ENCODE measurements around the gene SCGB1A1. TPM values are rescaled to one million over a fixed set of nuclear protein-coding genes. Genes with fewer than 3 reads are reported as not detected.

SCGB1A1 gene
- total RNA-seq, 1 donor from 2014 or later: not detected

DNA sequence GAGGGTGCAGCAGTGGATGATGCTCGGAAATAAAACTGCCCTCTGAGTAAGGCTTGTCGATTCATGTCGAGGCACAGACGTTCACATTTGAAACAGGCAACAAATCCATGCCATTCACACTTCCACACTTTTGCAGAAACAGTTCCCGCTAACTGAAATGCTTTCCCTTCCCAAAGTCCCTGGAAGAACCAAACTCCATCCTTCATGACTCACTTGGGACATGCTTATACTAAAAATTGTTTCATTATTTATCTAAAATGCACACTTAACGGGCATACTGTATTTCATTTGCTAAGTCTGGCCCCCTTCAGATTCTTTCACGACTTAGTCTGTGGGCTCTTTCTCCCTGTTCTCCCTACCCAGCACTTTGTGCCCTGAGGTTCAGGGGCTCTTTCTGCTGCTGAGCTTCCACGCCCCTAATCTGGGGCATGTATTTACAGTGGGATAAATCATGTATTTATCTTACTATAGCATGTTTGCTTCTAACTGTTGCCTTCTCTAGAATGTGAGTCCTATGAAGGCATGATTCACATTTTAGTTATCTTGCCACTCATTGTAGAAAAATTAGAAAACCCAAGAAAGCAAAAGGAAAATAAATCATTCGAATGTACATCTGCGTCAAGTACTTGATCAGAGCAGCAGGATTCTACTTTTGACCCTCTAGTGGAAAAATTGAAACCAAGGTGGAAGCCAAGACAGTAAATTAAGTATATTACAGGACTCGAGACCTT, 12.5 kb downstream of the SCGB1A1 start:
- Mint-ChIP-seq H3K9me3 (no peaks in the 10 kb centered on the region), H3K27me3 (ENCODE audit: low read depth) (no peaks in the 10 kb centered on the region), H3K27ac (ENCODE audit: unreplicated experiment) (no peak overlapping the region), H3K36me3 (ENCODE audit: low read depth) (no peaks in the 10 kb centered on the region), H3K4me1 (peaks cover 17% of the 10 kb centered on the region), H3K4me3 (no peak overlapping the region)
- no peak for TF ChIP-seq CTCF (conservative IDR thresholded peaks at IDR 0.05)
- no peak for DNase-seq (ENCODE audit: low read depth, low spot score)

DNA sequence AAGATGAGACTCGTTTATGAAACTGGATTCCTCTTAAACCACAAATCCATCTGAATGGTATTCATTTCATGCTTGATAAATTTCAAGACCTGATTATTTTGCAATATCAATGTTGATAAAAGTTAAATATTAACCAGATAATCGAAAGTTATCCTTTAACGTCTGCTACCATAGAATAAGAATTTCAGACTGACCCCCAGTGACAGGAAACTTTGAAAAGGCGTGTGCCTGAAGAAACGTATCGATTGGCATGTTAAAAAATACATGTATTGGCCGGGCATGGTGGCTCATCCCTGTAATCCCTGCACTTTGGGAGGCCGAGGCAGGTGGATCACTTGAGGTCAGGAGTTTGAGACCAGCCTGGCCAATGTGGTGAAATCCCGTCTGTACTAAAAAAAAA, 13.9 kb downstream of the SCGB1A1 start:
- no peaks in the 10 kb centered on the region for H3K36me3 Mint-ChIP-seq (ENCODE audit: low read depth)
- no peak overlapping the region for H3K27ac Mint-ChIP-seq (ENCODE audit: unreplicated experiment)
- H3K4me3 Mint-ChIP-seq: no peak overlapping the region
- no peaks in the 10 kb centered on the region for H3K27me3 Mint-ChIP-seq (ENCODE audit: low read depth)
- peaks cover 17% of the 10 kb centered on the region for H3K4me1 Mint-ChIP-seq
- H3K9me3 Mint-ChIP-seq: no peaks in the 10 kb centered on the region
- TF ChIP-seq CTCF (conservative IDR thresholded peaks at IDR 0.05): no peak
- no peak for DNase-seq (ENCODE audit: low read depth, low spot score)

DNA sequence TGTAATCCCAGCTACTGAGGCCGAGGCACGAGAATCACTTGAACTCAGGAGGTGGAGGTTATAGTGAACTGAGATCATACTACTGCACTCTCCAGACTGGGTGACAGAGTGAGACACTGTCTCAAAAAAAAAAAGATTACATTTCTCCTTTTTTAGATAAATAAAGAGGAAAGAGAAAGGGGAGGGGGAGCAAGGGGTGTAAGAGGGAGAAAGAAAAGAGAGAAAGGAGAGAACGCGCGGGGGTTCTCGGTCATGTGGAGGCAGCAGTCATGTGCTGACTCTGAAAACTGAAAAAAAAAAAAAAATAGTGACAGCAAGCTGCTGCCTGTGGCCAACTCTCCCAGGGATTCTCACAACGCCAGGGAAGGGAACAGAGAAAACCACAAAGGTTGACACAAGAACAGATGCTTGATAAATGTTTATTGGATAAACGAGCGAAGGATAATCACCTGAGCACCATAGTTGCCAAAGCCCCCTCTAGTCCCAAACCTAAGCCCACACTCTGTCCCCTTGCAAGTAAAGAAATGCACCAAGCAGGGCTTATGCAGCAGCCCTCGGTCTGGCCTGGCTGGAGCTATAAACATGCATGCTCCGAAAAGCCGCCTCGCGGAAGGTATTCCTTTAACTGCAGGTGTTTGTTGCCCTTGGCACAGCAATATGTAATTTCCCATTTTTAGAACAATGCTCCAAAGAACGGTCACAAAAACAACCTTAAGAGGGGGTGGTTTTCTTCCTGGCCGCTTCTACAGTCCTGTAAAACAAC, 14.5 kb downstream of the SCGB1A1 start:
- Mint-ChIP-seq H3K9me3 (no peaks in the 10 kb centered on the region), H3K4me3 (no peak overlapping the region), H3K36me3 (ENCODE audit: low read depth) (no peaks in the 10 kb centered on the region), H3K4me1 (peaks cover 17% of the 10 kb centered on the region), H3K27ac (ENCODE audit: unreplicated experiment) (no peak overlapping the region), H3K27me3 (ENCODE audit: low read depth) (no peaks in the 10 kb centered on the region)
- no peak for TF ChIP-seq CTCF (conservative IDR thresholded peaks at IDR 0.05)
- DNase-seq (ENCODE audit: low read depth, low spot score): no peak

- no peak overlapping the region for H3K4me3 Mint-ChIP-seq
- no peak overlapping the region for H3K27ac Mint-ChIP-seq (ENCODE audit: unreplicated experiment)
- DNase-seq (ENCODE audit: low read depth, low spot score): no peak
Measured at GRCh38 chr11:62433904-62434276, 15.1 kb downstream of the SCGB1A1 start.

More at GRCh38 chr11:62433904-62434276, 15.1 kb downstream of the SCGB1A1 start:
- Mint-ChIP-seq H3K4me1 (peaks cover 21% of the 10 kb centered on the region), H3K9me3 (no peaks in the 10 kb centered on the region), H3K27me3 (ENCODE audit: low read depth) (no peaks in the 10 kb centered on the region), H3K36me3 (ENCODE audit: low read depth) (no peaks in the 10 kb centered on the region)
- no peak for TF ChIP-seq CTCF (conservative IDR thresholded peaks at IDR 0.05)
